ENCODE data around the gene ISM1. TPM values are rescaled to one million over a fixed set of nuclear protein-coding genes. Genes with fewer than 3 reads are reported as not detected.

The ISM1 gene
- total RNA-seq, 1 experiment from 2014 or later: 0.35 TPM

DNA sequence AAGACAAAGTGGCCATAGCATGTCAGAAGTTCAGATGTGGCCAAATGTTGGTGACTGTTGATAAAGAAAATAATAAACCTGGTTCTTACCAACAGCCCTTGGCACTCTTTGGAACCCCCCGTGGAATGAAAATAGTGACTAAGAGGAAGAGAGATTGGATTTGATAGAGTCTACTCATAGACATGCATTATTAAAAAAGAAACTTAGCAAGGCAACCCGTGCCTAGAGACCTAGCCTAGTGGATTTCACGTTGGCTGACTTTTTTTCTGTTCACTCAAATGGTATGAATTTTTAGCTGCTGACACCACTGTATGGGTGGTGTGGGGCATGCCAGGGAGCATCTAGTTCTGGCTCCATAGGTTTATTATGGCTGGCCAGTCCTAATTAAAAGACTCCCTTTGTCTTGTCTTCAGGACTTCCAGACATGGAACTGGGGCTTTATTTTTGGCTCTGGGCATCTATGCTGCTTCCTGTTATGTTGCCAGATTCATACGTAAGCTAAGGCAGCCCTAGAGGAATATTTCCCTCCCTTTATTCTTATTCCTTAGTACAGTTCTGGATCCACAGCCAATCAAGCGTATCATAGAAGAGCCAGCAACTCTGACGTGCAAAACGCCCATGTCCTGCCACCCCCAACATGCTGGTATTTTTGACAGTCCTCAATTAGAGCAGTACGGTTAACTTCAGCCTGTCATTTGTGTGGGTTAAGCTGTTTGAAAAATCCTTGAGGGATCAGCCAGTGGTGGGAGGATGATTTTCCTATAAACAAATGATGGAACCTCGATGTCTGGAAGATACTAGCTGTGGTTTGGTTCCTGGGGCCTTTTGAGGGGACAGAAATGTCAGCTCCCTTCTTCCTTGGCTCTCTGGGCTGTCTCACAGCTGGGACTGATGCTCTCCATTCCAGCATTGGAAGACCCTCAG, 127.5 kb downstream of the ISM1 start:
- peak; percentile 73 for DNase-seq (ENCODE audit: low spot score)

DNA sequence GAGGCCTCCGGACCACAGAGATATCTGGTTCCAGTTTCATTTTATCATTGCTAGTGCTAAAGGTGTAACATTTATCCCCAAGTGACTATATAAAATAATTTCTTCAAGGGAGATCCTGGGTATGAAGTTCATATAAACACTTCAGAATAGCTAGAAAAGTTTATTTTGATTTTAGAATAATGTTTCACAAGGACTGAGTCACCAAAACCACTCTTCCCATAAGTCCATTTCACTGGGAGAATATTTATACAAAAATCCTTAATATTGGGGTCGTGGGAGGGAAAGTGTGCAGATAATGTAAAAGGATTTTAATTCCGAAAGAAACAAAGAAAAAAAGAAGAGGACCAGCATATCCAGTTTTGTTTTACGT, 128.1 kb downstream of the ISM1 start:
- no peak for DNase-seq (ENCODE audit: low spot score)

Other genes with a start within 250 kb of the ISM1 start
- gene SPTLC3, start 212.3 kb upstream of the ISM1 start, total RNA-seq (2014; rRNA removed; shearing (Covaris generic)): 4.0 and 5.5 TPM in 2 replicates